Suppressor macrophage treated with lipopolysaccharide for 1 hour (primary cell): Measurements from ENCODE around the gene OTOG.

Source experiments
- DNase-seq, 3 donors: peaks; one replicate each; pipeline ENCODE4 v3.0.0-alpha.2; 2020 to 2022

OTOG gene

GRCh38 chr11:17521106-17521900, 25.8 kb upstream of the OTOG start:
- DNase-seq, result no peak

- no peak for DNase-seq
Measured at GRCh38 chr11:17522655-17523054, 24.4 kb upstream of the OTOG start.

GRCh38 chr11:17524221-17524620, 22.8 kb upstream of the OTOG start:
- no peak for DNase-seq

DNA sequence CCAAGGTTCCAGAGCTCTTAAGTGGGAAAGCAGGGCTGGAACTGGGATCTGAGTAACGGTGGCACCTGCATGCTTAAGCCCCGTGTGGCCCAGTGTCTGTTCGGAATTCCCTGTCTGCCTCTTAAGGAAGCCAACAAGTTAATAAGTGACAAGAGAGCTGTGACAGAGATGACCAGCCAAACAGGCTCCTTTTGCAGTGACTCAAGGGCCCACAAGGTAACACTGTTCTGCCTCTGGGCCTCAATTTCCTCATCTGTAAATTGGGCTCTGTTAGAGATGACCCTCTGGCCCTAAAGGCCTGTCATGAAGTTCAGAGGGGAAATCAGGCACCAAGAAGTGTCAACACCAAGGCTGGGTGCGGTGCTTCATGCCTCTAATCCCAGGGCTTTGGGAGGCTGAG, 21.5 kb upstream of the OTOG start:
- DNase-seq, result no peak

- DNase-seq, result no peak
Measured at GRCh38 chr11:17526326-17526725, 20.7 kb upstream of the OTOG start.

DNA sequence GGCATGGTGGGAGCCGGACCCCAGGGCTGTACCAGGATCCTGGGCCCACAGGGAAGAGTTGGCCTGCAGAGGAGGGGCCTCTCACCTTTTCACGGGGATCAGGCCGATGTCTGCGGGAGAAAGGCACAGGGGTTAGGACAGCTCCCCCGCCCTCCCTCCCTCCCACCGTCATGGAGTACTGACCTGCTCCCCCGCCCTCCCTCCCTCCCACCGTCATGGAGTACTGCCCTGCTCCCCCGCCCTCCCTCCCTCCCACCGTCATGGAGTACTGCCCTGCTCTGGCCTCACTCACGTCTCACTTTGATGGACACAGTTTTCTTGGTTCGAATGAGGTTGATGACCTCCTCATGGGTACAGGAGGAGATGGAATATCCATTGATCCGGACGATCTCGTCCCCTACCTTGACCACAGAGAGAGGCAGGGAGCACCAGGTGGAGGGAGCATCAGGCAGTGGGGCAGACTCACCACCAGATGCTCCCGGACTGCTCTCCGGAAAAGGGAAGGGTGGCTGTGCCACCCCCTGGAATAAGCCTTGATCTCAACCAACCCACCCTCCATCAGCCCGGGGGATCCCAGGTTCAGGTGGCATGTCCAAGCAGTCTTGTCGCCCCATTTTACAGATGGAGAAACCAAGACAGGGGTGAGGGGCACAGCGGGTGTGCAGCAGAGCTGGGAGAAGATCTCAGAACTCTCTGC, 20.0 kb upstream of the OTOG start:
- DNase-seq, result no peak

DNA sequence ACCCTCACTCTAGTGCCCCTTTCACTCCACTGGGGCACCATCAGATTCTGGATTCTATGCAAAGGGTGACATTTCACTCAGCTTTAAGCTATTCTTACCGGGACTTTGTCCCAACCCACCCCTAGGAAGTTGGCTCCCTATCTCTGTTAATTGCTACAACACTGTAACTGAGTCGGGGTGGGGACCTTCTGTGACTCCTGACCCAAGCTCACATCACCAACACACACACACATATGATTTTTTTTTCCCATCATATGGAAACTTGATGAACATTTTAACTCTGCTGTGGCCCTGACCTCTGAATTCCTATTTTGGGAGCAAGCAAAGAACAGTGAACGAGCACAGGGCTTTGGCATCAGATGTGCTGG, 19.4 kb upstream of the OTOG start:
- DNase-seq, result no peak

DNA sequence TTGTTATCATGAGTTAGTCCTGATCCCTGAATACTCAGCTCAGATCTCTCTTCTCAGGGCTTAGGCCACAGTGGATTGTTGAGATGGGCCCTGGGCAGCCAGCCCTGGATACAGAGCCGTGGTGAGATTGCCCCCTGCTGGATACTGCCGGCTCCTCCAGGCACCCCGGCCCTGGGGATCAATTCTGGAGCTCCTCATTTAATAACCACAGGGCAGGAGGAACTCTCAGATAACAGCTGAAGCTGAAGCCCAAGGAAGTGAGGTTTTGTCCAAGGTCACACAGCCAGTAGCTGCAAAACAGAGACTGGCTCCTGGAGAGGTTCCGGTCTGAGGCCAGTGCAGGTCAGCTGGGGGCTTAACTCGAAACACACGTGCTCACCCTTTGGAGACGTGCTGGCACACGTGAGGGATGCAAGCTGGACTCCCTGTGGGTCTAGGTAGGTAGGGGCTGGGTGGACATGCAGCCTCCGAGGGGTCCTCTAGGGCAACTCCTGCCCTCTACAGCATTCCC, 18.8 kb upstream of the OTOG start:
- DNase-seq, result peak; percentile 50 to 77 (median 64)

DNA sequence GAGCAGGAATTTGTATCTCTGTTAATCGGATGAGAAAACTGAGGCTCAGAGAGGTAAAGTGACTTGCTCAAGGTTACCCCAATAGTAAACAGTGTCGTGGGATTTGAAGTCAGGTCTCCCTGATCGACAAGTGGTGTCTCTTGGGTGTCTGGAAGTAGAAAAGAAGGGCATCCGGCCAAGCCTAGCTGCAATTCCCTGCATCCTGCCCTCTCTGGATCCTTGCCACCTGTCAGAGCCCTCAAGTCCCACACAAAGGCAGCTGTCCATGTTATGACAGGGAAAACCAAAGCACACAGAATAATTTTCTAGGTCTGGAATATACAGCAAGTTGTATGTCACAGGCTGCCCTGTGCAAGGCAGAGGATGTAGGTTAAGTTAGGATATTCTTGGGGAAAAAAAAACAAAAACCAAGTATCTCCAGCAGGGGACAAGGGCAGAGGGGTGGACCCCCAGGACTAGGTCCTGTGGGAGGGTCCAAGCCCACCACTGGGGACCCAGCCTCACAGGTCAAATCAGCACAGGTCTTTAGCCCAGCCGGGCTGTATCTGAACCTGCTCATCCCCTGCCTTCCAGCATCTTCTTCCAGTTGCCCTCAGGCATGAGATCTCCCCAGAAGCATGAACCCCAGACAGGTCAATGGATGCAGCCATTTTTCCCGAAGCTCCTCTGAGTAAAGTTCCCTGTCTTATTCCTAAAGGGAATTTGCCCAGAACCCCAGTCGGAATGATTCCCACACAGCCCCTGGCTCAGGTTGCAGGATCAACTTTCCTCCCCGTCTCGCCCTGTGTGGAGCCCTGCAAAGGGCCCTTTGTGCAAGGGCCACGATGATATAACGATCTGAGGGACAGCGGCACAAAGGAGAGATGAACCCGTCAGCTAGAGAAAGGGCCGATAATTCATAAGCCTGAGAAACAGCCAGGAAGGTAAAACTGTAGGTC, 17.9 kb upstream of the OTOG start:
- DNase-seq, result no peak

- DNase-seq, result no peak
Measured at GRCh38 chr11:17529844-17530185, 17.2 kb upstream of the OTOG start.

DNA sequence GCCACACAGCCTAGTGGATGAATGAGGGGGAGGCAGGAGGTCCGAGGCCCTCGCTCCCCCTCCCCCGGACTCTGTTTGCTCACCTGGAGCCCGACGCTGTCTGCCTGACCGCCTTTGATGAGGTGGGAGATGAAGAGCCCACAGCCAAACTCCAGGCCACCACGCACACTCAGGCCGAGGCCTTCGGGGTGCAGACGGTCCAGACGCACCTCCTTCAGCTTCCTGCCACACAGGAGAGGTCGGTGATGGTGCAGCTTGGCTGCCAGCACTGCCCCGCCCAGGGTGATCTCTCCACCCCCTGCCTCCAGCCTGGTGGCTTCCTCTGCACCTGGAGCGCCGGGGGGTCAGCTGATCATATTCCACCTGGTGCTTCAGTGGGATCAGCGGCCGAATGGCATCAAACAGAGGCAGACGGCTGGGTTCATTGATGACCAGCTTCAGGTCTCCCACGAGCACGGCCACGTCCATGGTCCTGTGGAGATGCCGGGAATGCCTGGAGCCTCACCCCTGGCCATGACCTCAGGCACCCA, 15.9 kb upstream of the OTOG start:
- no peak for DNase-seq

- no peak for DNase-seq
Measured at GRCh38 chr11:17531636-17532113, 15.4 kb upstream of the OTOG start.

DNA sequence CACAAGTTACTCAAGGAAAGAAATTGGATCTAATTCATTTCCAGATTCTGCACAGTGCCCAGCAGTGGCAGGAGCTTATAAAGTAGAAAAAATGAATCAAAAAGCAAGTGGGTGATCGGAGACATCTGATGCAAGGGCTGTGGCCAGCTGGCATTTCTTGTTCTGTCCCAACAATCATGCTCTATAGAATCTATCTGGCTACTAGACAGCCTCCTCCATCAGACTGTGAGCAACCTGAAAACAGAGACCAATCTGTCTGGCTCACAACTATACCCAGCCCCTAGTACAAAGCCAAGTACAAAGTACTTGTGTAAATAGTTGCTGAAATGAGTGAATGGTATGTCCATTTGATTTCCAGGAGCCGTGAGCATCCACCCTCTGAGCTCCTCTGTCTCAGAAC, 14.3 kb upstream of the OTOG start:
- DNase-seq, result no peak

DNA sequence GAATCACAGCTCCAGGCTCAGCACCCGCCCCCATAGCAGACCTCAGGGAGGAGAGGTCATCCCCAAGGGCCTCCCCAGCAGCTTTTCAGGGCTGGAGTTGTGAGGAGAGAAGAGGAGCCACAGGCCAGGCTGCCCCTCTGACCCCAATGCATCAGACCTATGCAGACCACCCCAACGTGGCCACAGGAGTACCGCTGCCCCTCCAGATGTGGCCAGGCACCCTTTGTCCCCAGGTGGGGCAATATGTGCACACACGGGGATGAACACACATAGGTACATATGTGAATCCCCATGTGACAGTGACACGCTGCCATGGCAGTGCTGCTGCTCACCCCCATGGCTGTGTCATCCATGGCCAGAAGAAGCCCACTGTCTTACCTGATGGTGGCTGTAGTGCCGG, 13.7 kb upstream of the OTOG start:
- no peak for DNase-seq

DNA sequence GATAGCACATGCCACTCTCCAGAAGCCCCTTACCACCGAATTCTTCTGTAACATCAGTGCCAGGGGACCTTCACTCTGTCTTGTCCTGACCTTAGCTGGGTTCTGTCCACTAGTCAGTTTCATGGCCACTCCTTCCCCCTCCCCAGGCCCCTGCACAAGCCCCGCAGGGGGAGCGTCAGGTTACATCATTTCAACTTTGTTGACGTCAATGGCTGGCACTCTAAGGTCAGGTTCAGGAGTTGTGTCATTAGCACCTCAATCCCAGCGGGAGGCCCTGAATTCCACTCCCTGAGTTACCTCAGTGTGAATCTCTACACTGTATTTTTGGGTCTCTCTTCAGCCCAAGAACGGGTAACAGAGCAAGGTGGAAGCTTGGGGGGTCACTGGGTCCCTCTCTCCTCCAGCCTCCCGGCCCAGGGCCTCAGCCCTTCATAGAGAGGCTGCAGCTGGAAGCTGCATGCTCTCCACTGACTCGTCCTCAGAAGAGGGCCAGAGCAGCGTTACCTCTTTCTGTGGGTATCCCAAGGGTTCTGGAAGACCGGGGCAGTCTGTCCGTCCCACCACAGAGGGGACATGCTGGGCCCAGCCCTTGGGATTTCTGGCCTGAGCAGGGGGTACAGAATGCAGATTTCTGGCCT, 13.2 kb upstream of the OTOG start:
- DNase-seq, result no peak

- DNase-seq, result no peak
Measured at GRCh38 chr11:17535488-17535887, 11.6 kb upstream of the OTOG start.

GRCh38 chr11:17537261-17537660, 9.8 kb upstream of the OTOG start:
- DNase-seq, result no peak

- DNase-seq, result no peak
Measured at GRCh38 chr11:17538054-17538453, 9.0 kb upstream of the OTOG start.

DNA sequence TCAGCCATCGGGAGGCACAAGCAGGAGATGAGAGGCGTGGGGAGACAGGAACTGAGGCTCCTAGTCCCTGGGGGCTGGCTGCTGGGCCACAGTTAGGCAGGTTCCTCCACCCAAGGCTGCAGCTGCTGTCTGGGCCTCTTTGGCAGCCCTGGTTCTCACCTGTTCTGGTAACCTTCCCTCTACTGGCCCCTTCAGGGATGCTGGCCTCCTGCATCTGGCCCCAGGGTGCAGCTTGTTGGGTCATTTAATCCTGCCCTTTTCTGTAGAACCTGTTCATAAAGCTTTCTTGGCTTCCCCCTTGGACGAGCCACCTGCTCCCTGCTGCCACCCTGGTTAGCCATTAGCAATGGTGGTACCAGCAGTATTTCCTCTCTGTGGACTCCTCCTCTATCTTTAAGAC, 8.3 kb upstream of the OTOG start:
- DNase-seq, result no peak

GRCh38 chr11:17540807-17541206, 6.3 kb upstream of the OTOG start:
- no peak for DNase-seq

- no peak for DNase-seq
Measured at GRCh38 chr11:17541330-17541885, 5.7 kb upstream of the OTOG start.

- DNase-seq, result no peak
Measured at GRCh38 chr11:17542249-17542648, 4.8 kb upstream of the OTOG start.
